WTC11 (cell line): ENCODE results near the gene PTPRN2. TPM values are rescaled to one million over a fixed set of nuclear protein-coding genes. Genes with fewer than 3 reads are reported as not detected.

Experiments
- ATAC-seq: fragments of 200-7000 bp; cut with Tn5 transposase; 2 replicates; pipeline ENCODE4 v1.10.0; 2021; ENCODE audit warnings: mild to moderate bottlenecking, moderate library complexity
- CTCF ChIA-PET: fragments of 300-600 bp; sonication (Branson Sonifier 250); formaldehyde crosslinking; loops from one replicate; lab custom pipeline; 2021; ENCODE audit warnings: antibody characterized with exemption; lab: Charles Lee
- POLR2A ChIA-PET: fragments of 350-600 bp; sonication (Branson Sonifier 250); formaldehyde crosslinking; loops from one replicate; lab custom pipeline; 2021; ENCODE audit warnings: antibody characterized with exemption; lab: Charles Lee
- DNase-seq: peaks from one replicate; pipeline ENCODE4 v3.0.0; 2021; ENCODE audit warnings: low spot score
- H3K27ac Mint-ChIP-seq: 2 replicates; pipeline ENCODE4 v1.8.0; 2021; ENCODE audit warnings: mixed read lengths
- H3K27me3 Mint-ChIP-seq: 2 replicates; pipeline ENCODE4 v1.8.0; 2021; ENCODE audit warnings: low read depth, mild to moderate bottlenecking, moderate library complexity, mixed read lengths
- H3K36me3 Mint-ChIP-seq: 2 replicates; pipeline ENCODE4 v1.8.0; 2021; ENCODE audit warnings: mixed read lengths
- H3K4me1 Mint-ChIP-seq: 2 replicates; pipeline ENCODE4 v1.8.0; 2022; ENCODE audit warnings: mixed read lengths
- H3K4me3 Mint-ChIP-seq: 2 replicates; pipeline ENCODE4 v1.8.0; 2021; ENCODE audit warnings: mild to moderate bottlenecking, moderate library complexity, mixed read lengths
- H3K9me3 Mint-ChIP-seq: 2 replicates; pipeline ENCODE4 v1.8.0; 2021; ENCODE audit warnings: mixed read lengths
- CREM ChIP-seq: sonication (generic); formaldehyde crosslinking; IDR thresholded peaks from 2 replicates; pipeline ENCODE4 v1.8.1; 2022; ENCODE audit warnings: mild to moderate bottlenecking, missing genetic modification reagents, moderate library complexity
- ELF4 ChIP-seq: sonication (generic); formaldehyde crosslinking; IDR thresholded peaks from 2 replicates; pipeline ENCODE4 v1.8.1; 2022; ENCODE audit warnings: low read depth, mild to moderate bottlenecking, moderate library complexity, missing genetic modification reagents
- ERG ChIP-seq: fragments of 250-450 bp; sonication (Bioruptor Pico); IDR thresholded peaks from 2 replicates; pipeline ENCODE4 v1.8.0; 2021; ENCODE audit warnings: mild to moderate bottlenecking
- FOXP4 ChIP-seq: sonication (generic); formaldehyde crosslinking; IDR thresholded peaks from 2 replicates; pipeline ENCODE4 v1.8.0; 2022; ENCODE audit warnings: mild to moderate bottlenecking, missing genetic modification reagents
- GABPB1 ChIP-seq: sonication (generic); formaldehyde crosslinking; IDR thresholded peaks from 2 replicates; pipeline ENCODE4 v1.8.1; 2023; ENCODE audit warnings: mild to moderate bottlenecking, missing genetic modification reagents
- GRHL2 ChIP-seq: fragments of 250-450 bp; sonication (Bioruptor Pico); IDR thresholded peaks from 2 replicates; pipeline ENCODE4 v1.8.0; 2022; ENCODE audit warnings: mild to moderate bottlenecking, moderate library complexity; ENCODE audit not compliant: insufficient replicate concordance, severe bottlenecking
- GTF2I ChIP-seq: fragments of 250-450 bp; sonication (Bioruptor Pico); conservative IDR thresholded peaks from 2 replicates; pipeline ENCODE4 v1.4.0; 2021; ENCODE audit warnings: mild to moderate bottlenecking
- JUN ChIP-seq: sonication (generic); formaldehyde crosslinking; IDR thresholded peaks from 2 replicates; pipeline ENCODE4 v1.8.0; 2023; ENCODE audit warnings: mild to moderate bottlenecking, missing genetic modification reagents
- MXD4 ChIP-seq: fragments of 250-450 bp; sonication (Bioruptor Pico); IDR thresholded peaks from 2 replicates; pipeline ENCODE4 v1.8.0; 2021; ENCODE audit warnings: mild to moderate bottlenecking, moderate library complexity, borderline replicate concordance
- NFYB ChIP-seq: sonication (generic); formaldehyde crosslinking; conservative IDR thresholded peaks from 2 replicates; pipeline ENCODE4 v1.8.0; 2022; ENCODE audit warnings: low read depth, missing genetic modification reagents
- OVOL2 ChIP-seq: fragments of 250-450 bp; sonication (Bioruptor Pico); IDR thresholded peaks from 2 replicates; pipeline ENCODE4 v1.9.0; 2021; ENCODE audit warnings: mild to moderate bottlenecking, borderline replicate concordance
- PREB ChIP-seq: sonication (generic); formaldehyde crosslinking; IDR thresholded peaks from 2 replicates; pipeline ENCODE4 v1.8.1; 2022; ENCODE audit warnings: mild to moderate bottlenecking, missing genetic modification reagents, moderate library complexity, borderline replicate concordance
- RORB ChIP-seq: fragments of 250-450 bp; sonication (Bioruptor Pico); IDR thresholded peaks from 2 replicates; pipeline ENCODE4 v1.9.0; 2021; ENCODE audit warnings: mild to moderate bottlenecking
- SMAD3 ChIP-seq: sonication (generic); formaldehyde crosslinking; IDR thresholded peaks from 2 replicates; pipeline ENCODE4 v1.8.0; 2022; ENCODE audit warnings: missing genetic modification reagents, mild to moderate bottlenecking, borderline replicate concordance
- SMAD4 ChIP-seq: sonication (generic); formaldehyde crosslinking; IDR thresholded peaks from 2 replicates; pipeline ENCODE4 v1.8.0; 2022; ENCODE audit warnings: mild to moderate bottlenecking, missing genetic modification reagents
- TCF7 ChIP-seq: sonication (generic); formaldehyde crosslinking; IDR thresholded peaks from 2 replicates; pipeline ENCODE4 v1.8.0; 2022; ENCODE audit warnings: mild to moderate bottlenecking, low read depth, missing genetic modification reagents, moderate library complexity
- TP53 ChIP-seq: sonication (generic); formaldehyde crosslinking; IDR thresholded peaks from 2 replicates; pipeline ENCODE4 v1.8.1; 2023; ENCODE audit warnings: mild to moderate bottlenecking, missing genetic modification reagents
- USF2 ChIP-seq: sonication (generic); formaldehyde crosslinking; IDR thresholded peaks from 2 replicates; pipeline ENCODE4 v1.8.1; 2023; ENCODE audit warnings: mild to moderate bottlenecking, missing genetic modification reagents, moderate library complexity
- ZNF121 ChIP-seq: sonication (generic); formaldehyde crosslinking; IDR thresholded peaks from 2 replicates; pipeline ENCODE4 v1.8.0; 2023; ENCODE audit warnings: missing genetic modification reagents
- ZNF219 ChIP-seq: sonication (generic); formaldehyde crosslinking; IDR thresholded peaks from 2 replicates; pipeline ENCODE4 v1.8.0; 2023; ENCODE audit warnings: missing genetic modification reagents, mild to moderate bottlenecking, borderline replicate concordance
- ZNF396 ChIP-seq: fragments of 250-450 bp; sonication (Bioruptor Pico); IDR thresholded peaks from 2 replicates; pipeline ENCODE4 v1.8.0; 2021; ENCODE audit warnings: mild to moderate bottlenecking, moderate library complexity, borderline replicate concordance
- ZNF671 ChIP-seq: fragments of 250-450 bp; sonication (Bioruptor Pico); IDR thresholded peaks from 2 replicates; pipeline ENCODE4 v1.8.0; 2021; ENCODE audit warnings: mild to moderate bottlenecking
- total RNA-seq: library from RNA; stranded (reverse); gene quantifications from 3 replicates; pipeline ENCODE4 v1.2.3, GENCODE V29; 2021
- TF ChIP-seq, protein P1 (sequence below): sonication (generic); formaldehyde crosslinking; IDR thresholded peaks from 2 replicates; pipeline ENCODE4 v1.8.1; 2022; ENCODE audit warnings: low read depth, mild to moderate bottlenecking, moderate library complexity, missing genetic modification reagents, borderline replicate concordance
- TF ChIP-seq, protein P2 (sequence below): fragments of 250-450 bp; sonication (Bioruptor Pico); IDR thresholded peaks from 2 replicates; pipeline ENCODE4 v1.9.0; 2021; ENCODE audit warnings: mild to moderate bottlenecking, borderline replicate concordance
- TF ChIP-seq, protein P3 (sequence below): sonication (generic); formaldehyde crosslinking; IDR thresholded peaks from 2 replicates; pipeline ENCODE4 v1.8.1; 2022; ENCODE audit warnings: missing genetic modification reagents, borderline replicate concordance

The PTPRN2 gene
- total RNA-seq, 1 experiment from 2014 or later: 4.7 TPM

DNA sequence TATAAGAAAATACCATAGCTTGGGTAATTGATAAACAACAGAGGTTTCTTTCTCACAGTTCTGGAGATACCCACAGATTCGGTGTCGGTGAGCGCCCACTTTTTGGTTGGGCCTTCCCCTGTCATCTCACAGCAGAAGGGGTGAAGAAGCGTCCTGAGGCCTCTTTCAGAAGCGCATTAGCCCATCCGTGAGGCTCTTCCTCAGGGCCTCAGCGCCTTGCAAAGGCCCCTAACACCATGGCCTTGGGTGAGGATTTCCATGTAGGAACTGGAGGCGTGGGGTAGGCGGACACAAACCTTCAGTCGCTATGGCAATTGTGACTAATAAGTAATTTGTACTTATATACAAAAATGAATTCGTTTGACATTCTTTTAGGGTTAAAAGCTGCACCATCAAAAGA, 316.0 kb downstream of the PTPRN2 start:
- CTCF ChIA-PET: interaction anchor here (0.8 kb wide), 1 partner anchor 11 kb away, joined by 3 read pairs; no protein-coding TSS in a partner anchor
- H3K27ac Mint-ChIP-seq: no peak overlapping the region
- peaks cover 7% of the 10 kb centered on the region; the same call in 1 of the 2 replicates for H3K4me1 Mint-ChIP-seq
- peak; percentile 2 for DNase-seq
- H3K36me3 Mint-ChIP-seq: peaks cover 17% of the 10 kb centered on the region
- H3K27me3 Mint-ChIP-seq: no peaks in the 10 kb centered on the region
- H3K9me3 Mint-ChIP-seq: peaks cover 7% of the 10 kb centered on the region
- POLR2A ChIA-PET: no interaction called here
- no peak for ATAC-seq
- TF ChIP-seq ZNF121 (CRISPR knock-in tag) (no peak), NFYB (no peak), ZNF219 (CRISPR knock-in tag) (no peak), GRHL2 (CRISPR knock-in tag) (no peak), USF2 (no peak), ELF4 (no peak), SMAD3 (no peak), RORB (CRISPR knock-in tag) (no peak), PREB (CRISPR knock-in tag) (no peak), TP53 (CRISPR knock-in tag) (no peak), CREM (CRISPR knock-in tag) (no peak), FOXP4 (CRISPR knock-in tag) (no peak), TCF7 (no peak), SMAD4 (CRISPR knock-in tag) (no peak), GABPB1 (CRISPR knock-in tag) (no peak), ZNF396 (no peak), GTF2I (no peak)
- TF ChIP-seq, protein P1, sequence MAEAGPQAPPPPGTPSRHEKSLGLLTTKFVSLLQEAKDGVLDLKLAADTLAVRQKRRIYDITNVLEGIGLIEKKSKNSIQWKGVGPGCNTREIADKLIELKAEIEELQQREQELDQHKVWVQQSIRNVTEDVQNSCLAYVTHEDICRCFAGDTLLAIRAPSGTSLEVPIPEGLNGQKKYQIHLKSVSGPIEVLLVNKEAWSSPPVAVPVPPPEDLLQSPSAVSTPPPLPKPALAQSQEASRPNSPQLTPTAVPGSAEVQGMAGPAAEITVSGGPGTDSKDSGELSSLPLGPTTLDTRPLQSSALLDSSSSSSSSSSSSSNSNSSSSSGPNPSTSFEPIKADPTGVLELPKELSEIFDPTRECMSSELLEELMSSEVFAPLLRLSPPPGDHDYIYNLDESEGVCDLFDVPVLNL: no peak
- no peak overlapping the region for H3K4me3 Mint-ChIP-seq

- ChIA-PET CTCF (no interaction called here), POLR2A (no interaction called here)
- Mint-ChIP-seq H3K36me3 (peaks cover 17% of the 10 kb centered on the region), H3K9me3 (peaks cover 7% of the 10 kb centered on the region), H3K4me3 (no peak overlapping the region), H3K27ac (no peak overlapping the region), H3K27me3 (no peaks in the 10 kb centered on the region), H3K4me1 (peaks cover 7% of the 10 kb centered on the region; the same call in 1 of the 2 replicates)
- no peak for ATAC-seq
- peak; percentile 1 for DNase-seq
- TF ChIP-seq, protein P2, sequence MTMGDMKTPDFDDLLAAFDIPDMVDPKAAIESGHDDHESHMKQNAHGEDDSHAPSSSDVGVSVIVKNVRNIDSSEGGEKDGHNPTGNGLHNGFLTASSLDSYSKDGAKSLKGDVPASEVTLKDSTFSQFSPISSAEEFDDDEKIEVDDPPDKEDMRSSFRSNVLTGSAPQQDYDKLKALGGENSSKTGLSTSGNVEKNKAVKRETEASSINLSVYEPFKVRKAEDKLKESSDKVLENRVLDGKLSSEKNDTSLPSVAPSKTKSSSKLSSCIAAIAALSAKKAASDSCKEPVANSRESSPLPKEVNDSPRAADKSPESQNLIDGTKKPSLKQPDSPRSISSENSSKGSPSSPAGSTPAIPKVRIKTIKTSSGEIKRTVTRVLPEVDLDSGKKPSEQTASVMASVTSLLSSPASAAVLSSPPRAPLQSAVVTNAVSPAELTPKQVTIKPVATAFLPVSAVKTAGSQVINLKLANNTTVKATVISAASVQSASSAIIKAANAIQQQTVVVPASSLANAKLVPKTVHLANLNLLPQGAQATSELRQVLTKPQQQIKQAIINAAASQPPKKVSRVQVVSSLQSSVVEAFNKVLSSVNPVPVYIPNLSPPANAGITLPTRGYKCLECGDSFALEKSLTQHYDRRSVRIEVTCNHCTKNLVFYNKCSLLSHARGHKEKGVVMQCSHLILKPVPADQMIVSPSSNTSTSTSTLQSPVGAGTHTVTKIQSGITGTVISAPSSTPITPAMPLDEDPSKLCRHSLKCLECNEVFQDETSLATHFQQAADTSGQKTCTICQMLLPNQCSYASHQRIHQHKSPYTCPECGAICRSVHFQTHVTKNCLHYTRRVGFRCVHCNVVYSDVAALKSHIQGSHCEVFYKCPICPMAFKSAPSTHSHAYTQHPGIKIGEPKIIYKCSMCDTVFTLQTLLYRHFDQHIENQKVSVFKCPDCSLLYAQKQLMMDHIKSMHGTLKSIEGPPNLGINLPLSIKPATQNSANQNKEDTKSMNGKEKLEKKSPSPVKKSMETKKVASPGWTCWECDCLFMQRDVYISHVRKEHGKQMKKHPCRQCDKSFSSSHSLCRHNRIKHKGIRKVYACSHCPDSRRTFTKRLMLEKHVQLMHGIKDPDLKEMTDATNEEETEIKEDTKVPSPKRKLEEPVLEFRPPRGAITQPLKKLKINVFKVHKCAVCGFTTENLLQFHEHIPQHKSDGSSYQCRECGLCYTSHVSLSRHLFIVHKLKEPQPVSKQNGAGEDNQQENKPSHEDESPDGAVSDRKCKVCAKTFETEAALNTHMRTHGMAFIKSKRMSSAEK: no peak
- TF ChIP-seq ZNF671 (CRISPR knock-in tag): no peak
- no peak for TF ChIP-seq TCF7
- TF ChIP-seq GTF2I: no peak
- no peak for TF ChIP-seq ERG
- no peak for TF ChIP-seq ELF4
- no peak for TF ChIP-seq OVOL2 (CRISPR knock-in tag)
- TF ChIP-seq JUN (CRISPR knock-in tag): no peak
- TF ChIP-seq, protein P3, sequence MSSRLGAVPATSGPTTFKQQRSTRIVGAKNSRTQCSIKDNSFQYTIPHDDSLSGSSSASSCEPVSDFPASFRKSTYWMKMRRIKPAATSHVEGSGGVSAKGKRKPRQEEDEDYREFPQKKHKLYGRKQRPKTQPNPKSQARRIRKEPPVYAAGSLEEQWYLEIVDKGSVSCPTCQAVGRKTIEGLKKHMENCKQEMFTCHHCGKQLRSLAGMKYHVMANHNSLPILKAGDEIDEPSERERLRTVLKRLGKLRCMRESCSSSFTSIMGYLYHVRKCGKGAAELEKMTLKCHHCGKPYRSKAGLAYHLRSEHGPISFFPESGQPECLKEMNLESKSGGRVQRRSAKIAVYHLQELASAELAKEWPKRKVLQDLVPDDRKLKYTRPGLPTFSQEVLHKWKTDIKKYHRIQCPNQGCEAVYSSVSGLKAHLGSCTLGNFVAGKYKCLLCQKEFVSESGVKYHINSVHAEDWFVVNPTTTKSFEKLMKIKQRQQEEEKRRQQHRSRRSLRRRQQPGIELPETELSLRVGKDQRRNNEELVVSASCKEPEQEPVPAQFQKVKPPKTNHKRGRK (CRISPR knock-in tag): no peak
- TF ChIP-seq MXD4: no peak
These were observed 316.7 kb downstream of the PTPRN2 start for GRCh38 chr7:158270856-158271413.
